HG02623 (cell line): ENCODE data around the gene PHACTR1.

ENCODE experiments used
- ATAC-seq: cut with Tn5 transposase; IDR thresholded peaks from one replicate; pipeline ENCODE4 v1.9.1; 2021; ENCODE audit warnings: moderate library complexity; ENCODE audit not compliant: unreplicated experiment

Gene PHACTR1

GRCh38 chr6:13053006-13053461, 336.5 kb downstream of the PHACTR1 start:
- ATAC-seq = no peak

- ATAC-seq = no peak
Observed at GRCh38 chr6:13058051-13058450, 341.5 kb downstream of the PHACTR1 start.

- no peak for ATAC-seq
Observed at GRCh38 chr6:13059026-13059425, 342.5 kb downstream of the PHACTR1 start.

GRCh38 chr6:13063300-13063918, 346.8 kb downstream of the PHACTR1 start:
- no peak for ATAC-seq

GRCh38 chr6:13065581-13065980, 349.0 kb downstream of the PHACTR1 start:
- ATAC-seq = no peak

GRCh38 chr6:13066050-13066449, 349.5 kb downstream of the PHACTR1 start:
- ATAC-seq = no peak

- ATAC-seq = no peak
Observed at GRCh38 chr6:13066820-13067219, 350.3 kb downstream of the PHACTR1 start.

GRCh38 chr6:13068586-13069210, 352.1 kb downstream of the PHACTR1 start:
- ATAC-seq = no peak

- ATAC-seq = no peak
Observed at GRCh38 chr6:13071550-13072345, 355.2 kb downstream of the PHACTR1 start.

- ATAC-seq = no peak
Observed at GRCh38 chr6:13072686-13073347, 356.2 kb downstream of the PHACTR1 start.

- no peak for ATAC-seq
Observed at GRCh38 chr6:13074415-13075140, 358.0 kb downstream of the PHACTR1 start.

GRCh38 chr6:13075141-13075845, 358.7 kb downstream of the PHACTR1 start:
- no peak for ATAC-seq

GRCh38 chr6:13076575-13076974, 360.0 kb downstream of the PHACTR1 start:
- ATAC-seq = no peak

GRCh38 chr6:13077117-13077516, 360.6 kb downstream of the PHACTR1 start:
- no peak for ATAC-seq

- ATAC-seq = no peak
Observed at GRCh38 chr6:13079096-13079723, 362.6 kb downstream of the PHACTR1 start.

- no peak for ATAC-seq
Observed at GRCh38 chr6:13080462-13081188, 364.1 kb downstream of the PHACTR1 start.

GRCh38 chr6:13081189-13081563, 364.6 kb downstream of the PHACTR1 start:
- no peak for ATAC-seq

GRCh38 chr6:13089296-13089994, 372.9 kb downstream of the PHACTR1 start:
- no peak for ATAC-seq
